ENCODE data around the gene BPIFB4.
"Not testable (repeated sequence)": the region's sequence is repeated elsewhere in the genome, so short reads cannot be mapped to it uniquely, and the experiment has no call there.

The BPIFB4 gene

DNA sequence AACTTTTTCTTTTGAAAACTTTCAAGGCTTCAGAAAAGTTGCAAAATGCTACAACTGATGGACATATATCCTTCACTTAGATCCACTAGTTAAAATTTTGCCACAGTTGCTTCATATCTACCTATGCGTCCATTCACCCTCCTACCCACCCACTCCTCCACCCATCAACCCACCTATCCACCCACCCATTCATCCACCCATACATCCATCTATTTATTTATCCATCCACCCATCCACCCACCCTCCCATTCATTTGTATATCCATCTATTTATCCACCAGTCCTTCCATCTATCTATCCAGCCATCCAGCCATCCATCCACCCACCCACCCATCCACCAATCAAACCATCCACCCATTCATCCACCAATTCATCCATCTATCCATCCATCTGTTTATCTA lies 13.6 kb downstream of the BPIFB4 start:
- H3K9ac ChIP-seq (ENCODE audit: low read length), result no peak overlapping the region
- no peak overlapping the region for H3K27ac ChIP-seq (ENCODE audit: low read length)

DNA sequence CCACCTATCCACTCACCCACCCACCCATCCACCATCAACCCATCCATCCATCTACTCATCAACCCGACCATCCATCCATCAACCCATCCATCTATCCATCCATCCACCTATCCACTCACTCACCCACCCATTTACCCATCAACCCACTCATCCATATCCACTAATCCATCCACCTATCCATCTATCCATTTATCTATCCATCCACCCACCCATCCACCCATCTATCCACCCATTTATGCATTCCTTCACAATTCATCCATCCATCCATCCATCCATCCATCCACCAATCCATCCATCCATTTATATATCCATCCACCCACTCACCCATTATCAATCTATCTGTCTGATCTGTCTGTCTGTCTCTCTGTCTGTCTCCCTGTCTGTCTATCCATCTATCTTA lies 14.1 kb downstream of the BPIFB4 start:
- Histone ChIP-seq H3K27ac (ENCODE audit: low read length) (no peak overlapping the region), H3K4me1 (ENCODE audit: control insufficient read depth, low read depth, low read length) (no peaks in the 10 kb centered on the region), H3K27me3 (ENCODE audit: control insufficient read depth, insufficient read depth, low read length) (no peaks in the 10 kb centered on the region)

More for the DNA sequence above, 13.6 kb downstream of the BPIFB4 start:
- H3K4me1 ChIP-seq (ENCODE audit: control insufficient read depth, low read depth, low read length), result no peaks in the 10 kb centered on the region
- no peak overlapping the region for H3K4me3 ChIP-seq (ENCODE audit: low read length)
- no peaks in the 10 kb centered on the region for H3K36me3 ChIP-seq (ENCODE audit: control insufficient read depth, low read depth, low read length)
- no peaks in the 10 kb centered on the region for H3K9me3 ChIP-seq (ENCODE audit: control insufficient read depth, low read depth, low read length)
- H3K27me3 ChIP-seq (ENCODE audit: control insufficient read depth, insufficient read depth, low read length), result no peaks in the 10 kb centered on the region

DNA sequence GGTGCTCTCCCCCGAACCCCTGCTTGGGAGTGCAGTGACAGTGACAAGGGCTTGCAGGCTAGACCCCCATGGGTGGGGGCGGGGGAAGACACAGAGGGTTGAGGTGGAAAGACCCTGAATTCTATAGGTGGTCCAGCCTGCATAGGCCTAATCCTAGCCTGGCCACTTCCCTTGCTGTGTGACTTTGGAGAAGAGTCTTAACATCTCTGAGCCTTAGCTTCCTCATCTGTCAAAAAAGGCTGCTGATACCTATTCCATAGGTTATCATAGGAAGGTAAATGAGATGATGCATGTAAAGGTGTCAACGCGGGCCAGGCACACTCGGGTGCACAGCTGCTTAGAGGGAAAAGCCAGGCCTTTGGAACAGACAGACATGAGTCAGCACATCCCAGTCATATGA lies 15.8 kb downstream of the BPIFB4 start:
- H3K4me1 ChIP-seq (ENCODE audit: control insufficient read depth, low read depth, low read length), result no peaks in the 10 kb centered on the region
- H3K27ac ChIP-seq (ENCODE audit: low read length), result no peak overlapping the region
- no peak overlapping the region for H3K9ac ChIP-seq (ENCODE audit: low read length)
- no peaks in the 10 kb centered on the region for H3K9me3 ChIP-seq (ENCODE audit: control insufficient read depth, low read depth, low read length)
- H3K27me3 ChIP-seq (ENCODE audit: control insufficient read depth, insufficient read depth, low read length), result no peaks in the 10 kb centered on the region
- H3K4me3 ChIP-seq (ENCODE audit: low read length), result no peak overlapping the region
- no peaks in the 10 kb centered on the region for H3K36me3 ChIP-seq (ENCODE audit: control insufficient read depth, low read depth, low read length)

More for the DNA sequence above, 14.1 kb downstream of the BPIFB4 start:
- Histone ChIP-seq H3K9me3 (ENCODE audit: control insufficient read depth, low read depth, low read length) (no peaks in the 10 kb centered on the region), H3K36me3 (ENCODE audit: control insufficient read depth, low read depth, low read length) (no peaks in the 10 kb centered on the region), H3K4me3 (ENCODE audit: low read length) (no peak overlapping the region), H3K9ac (ENCODE audit: low read length) (no peak overlapping the region)

DNA sequence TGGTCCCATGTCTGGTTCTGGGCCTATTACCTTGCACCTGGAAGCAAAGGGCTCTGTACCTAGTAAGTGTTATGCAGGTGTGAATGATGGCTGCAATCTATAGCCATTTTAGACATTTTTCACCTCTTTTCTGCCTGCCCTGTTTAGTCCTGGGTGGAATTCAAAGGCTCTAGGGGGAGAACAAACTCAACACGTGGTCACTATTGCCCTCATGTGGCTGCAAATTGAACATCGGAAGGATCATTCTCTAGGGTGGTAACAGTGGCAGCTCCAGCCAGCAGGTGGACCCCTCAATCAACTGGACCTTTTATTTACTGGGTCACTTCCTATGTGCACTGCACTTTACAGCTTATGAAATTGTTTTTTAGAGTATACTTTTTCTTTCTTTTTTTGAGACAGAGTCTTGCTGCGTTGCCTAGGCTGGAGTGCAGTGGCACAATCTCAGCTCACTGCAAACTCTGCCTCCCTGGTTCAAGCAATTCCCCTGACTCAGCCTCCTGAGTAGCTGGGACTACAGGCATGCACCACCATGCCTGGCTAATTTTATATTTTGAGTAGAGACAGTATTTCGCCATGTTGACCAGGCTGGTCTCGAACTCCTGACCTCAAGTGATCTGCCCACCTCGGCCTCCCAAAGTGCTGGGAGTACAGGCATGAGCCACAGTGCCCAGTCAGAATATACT lies 16.6 kb downstream of the BPIFB4 start:
- H3K4me1 ChIP-seq (ENCODE audit: control insufficient read depth, low read depth, low read length); H3K27ac ChIP-seq (ENCODE audit: low read length); H3K4me3 ChIP-seq (ENCODE audit: low read length); H3K27me3 ChIP-seq (ENCODE audit: control insufficient read depth, insufficient read depth, low read length); H3K36me3 ChIP-seq (ENCODE audit: control insufficient read depth, low read depth, low read length); H3K9me3 ChIP-seq (ENCODE audit: control insufficient read depth, low read depth, low read length); H3K9ac ChIP-seq (ENCODE audit: low read length): not testable (repeated sequence)

DNA sequence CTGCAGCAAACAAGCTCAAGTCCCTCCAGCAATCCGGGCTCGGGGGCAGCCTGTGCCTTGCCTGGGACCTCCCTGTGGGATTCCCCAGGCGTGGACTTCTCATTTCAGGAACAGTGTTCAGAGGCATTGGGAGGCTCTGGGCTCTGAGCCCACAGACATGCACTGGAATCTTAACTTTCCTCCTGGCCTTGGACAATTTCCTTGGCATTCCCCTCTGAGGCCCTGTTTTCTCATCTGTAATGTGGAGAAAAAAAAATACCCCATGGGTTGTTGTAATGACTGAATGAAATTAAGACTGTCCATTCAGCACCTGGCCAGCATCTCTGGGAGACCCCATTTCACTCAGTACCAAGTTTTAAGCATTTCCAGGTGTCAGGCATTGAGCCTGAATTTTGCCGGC lies 17.6 kb downstream of the BPIFB4 start:
- H3K27ac ChIP-seq (ENCODE audit: low read length), result no peak overlapping the region
- no peaks in the 10 kb centered on the region for H3K27me3 ChIP-seq (ENCODE audit: control insufficient read depth, insufficient read depth, low read length)
- H3K4me1 ChIP-seq (ENCODE audit: control insufficient read depth, low read depth, low read length), result no peaks in the 10 kb centered on the region
- H3K36me3 ChIP-seq (ENCODE audit: control insufficient read depth, low read depth, low read length), result no peaks in the 10 kb centered on the region
- H3K9ac ChIP-seq (ENCODE audit: low read length), result no peak overlapping the region
- H3K9me3 ChIP-seq (ENCODE audit: control insufficient read depth, low read depth, low read length), result no peaks in the 10 kb centered on the region
- H3K4me3 ChIP-seq (ENCODE audit: low read length), result no peak overlapping the region

DNA sequence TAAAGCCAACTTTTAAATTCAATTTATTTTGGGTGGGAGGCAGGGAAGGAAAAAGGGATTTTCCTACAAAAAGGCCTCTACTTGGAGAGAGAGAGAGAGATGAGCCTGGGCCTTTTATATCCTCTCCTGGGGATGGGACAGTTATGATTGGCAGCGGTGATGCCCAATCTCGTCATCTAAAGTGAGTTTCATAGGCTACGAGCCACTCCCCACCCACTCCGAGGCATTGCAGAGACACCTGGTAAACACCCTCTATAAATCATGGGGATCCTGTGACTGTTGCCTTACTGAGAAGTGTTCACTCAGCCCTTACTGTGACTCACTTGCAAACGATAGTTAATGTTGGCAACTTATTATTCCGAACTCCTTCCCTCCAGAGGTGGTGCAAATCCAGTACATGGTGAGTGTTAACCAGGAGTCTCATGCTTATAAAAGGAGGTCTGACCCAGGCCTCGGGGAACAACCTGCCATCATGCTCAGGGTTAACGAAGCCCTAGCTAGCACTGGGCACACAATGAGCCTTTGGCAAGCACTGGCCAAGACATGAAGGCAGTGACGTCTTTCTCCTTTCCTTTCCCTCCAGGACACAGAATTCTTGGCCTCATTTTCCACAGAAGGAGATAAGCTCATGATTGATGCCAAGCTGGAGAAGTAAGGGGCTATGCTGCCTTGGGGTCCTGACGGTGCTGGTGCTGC lies 20.5 kb downstream of the BPIFB4 start:
- Histone ChIP-seq H3K4me1 (ENCODE audit: control insufficient read depth, low read depth, low read length) (peaks cover 9% of the 10 kb centered on the region), H3K27ac (ENCODE audit: low read length) (no peak overlapping the region), H3K27me3 (ENCODE audit: control insufficient read depth, insufficient read depth, low read length) (no peaks in the 10 kb centered on the region), H3K4me3 (ENCODE audit: low read length) (no peak overlapping the region), H3K9me3 (ENCODE audit: control insufficient read depth, low read depth, low read length) (no peaks in the 10 kb centered on the region), H3K36me3 (ENCODE audit: control insufficient read depth, low read depth, low read length) (no peaks in the 10 kb centered on the region), H3K9ac (ENCODE audit: low read length) (no peak overlapping the region)

DNA sequence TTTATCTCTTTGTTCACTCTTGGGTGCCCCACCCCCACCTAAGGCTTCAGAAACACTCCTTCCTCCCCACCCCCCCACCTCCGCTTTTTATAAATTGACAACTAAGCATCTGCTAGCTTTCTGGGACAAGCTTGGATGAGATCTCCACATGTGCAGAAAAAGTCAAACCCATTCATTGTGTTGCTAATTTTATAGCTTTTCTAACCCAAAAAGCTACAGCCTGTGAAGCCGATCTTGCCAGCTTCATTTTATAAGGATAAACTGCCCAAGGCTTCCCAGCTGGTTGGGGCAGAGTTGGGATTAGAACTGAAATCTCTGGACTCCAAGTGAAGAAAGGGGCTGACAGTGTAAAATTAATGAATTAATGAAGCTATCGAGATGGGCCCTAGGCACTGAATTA lies 24.1 kb downstream of the BPIFB4 start:
- H3K27ac ChIP-seq (ENCODE audit: low read length), result no peak overlapping the region
- peaks cover 9% of the 10 kb centered on the region for H3K4me1 ChIP-seq (ENCODE audit: control insufficient read depth, low read depth, low read length)

DNA sequence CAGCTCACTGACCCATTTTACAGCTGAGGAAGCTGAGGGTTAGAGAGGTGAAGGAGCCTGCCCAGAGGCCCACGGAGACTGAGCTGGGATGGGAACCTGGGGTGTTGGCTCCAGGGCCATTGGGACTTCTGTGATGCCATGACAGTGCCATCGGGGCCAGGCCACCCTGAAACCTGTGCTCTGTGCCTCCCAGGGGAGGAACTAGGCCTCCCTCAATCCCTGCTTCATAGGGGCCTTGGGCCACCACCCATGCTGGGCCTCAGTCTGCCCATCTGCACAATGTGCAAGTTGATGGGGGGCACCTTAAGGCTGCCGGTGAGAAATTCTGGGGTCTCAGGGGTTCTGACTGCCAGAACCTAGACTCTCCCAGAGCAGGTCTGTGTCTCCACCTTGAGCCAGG lies 24.9 kb downstream of the BPIFB4 start:
- Histone ChIP-seq H3K4me1 (ENCODE audit: control insufficient read depth, low read depth, low read length) (peaks cover 9% of the 10 kb centered on the region), H3K9ac (ENCODE audit: low read length) (no peak overlapping the region), H3K9me3 (ENCODE audit: control insufficient read depth, low read depth, low read length) (no peaks in the 10 kb centered on the region), H3K36me3 (ENCODE audit: control insufficient read depth, low read depth, low read length) (no peaks in the 10 kb centered on the region), H3K27me3 (ENCODE audit: control insufficient read depth, insufficient read depth, low read length) (no peaks in the 10 kb centered on the region), H3K4me3 (ENCODE audit: low read length) (no peak overlapping the region), H3K27ac (ENCODE audit: low read length) (no peak overlapping the region)

More for the DNA sequence above, 24.1 kb downstream of the BPIFB4 start:
- Histone ChIP-seq H3K27me3 (ENCODE audit: control insufficient read depth, insufficient read depth, low read length) (no peaks in the 10 kb centered on the region), H3K9me3 (ENCODE audit: control insufficient read depth, low read depth, low read length) (no peaks in the 10 kb centered on the region), H3K36me3 (ENCODE audit: control insufficient read depth, low read depth, low read length) (no peaks in the 10 kb centered on the region), H3K9ac (ENCODE audit: low read length) (no peak overlapping the region), H3K4me3 (ENCODE audit: low read length) (no peak overlapping the region)

DNA sequence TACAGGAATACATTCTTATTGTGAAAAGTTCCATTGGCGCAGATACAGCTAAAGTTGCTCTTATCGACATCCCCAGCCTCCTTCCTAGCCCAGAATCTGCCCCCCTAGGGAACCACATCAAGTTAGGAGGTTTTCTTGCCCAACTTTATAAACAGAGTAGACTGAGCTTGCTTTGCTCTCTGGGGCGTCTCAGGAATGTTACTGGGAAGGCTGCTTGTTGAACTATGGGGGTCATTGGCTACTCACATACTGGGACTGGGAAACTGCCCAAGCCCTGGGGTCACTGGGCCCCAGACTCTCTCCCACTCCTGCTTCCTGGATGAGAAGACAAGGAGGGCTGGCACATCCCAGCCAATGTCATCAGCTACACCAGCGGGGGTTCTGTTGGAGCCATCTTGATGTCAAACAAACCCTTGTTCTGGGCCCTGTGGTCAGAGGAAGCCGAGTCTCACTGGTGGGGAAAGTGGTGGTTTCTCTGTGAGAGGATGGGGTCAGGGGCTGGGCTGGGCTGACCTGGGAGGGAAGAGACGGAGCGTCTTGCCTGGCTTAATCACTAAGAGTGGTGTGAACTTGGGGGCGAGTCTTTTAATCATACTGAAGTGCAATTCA lies 26.0 kb downstream of the BPIFB4 start:
- Histone ChIP-seq H3K36me3 (ENCODE audit: control insufficient read depth, low read depth, low read length) (no peaks in the 10 kb centered on the region), H3K27me3 (ENCODE audit: control insufficient read depth, insufficient read depth, low read length) (no peaks in the 10 kb centered on the region), H3K27ac (ENCODE audit: low read length) (no peak overlapping the region), H3K4me1 (ENCODE audit: control insufficient read depth, low read depth, low read length) (peaks cover 9% of the 10 kb centered on the region), H3K9ac (ENCODE audit: low read length) (no peak overlapping the region), H3K4me3 (ENCODE audit: low read length) (no peak overlapping the region), H3K9me3 (ENCODE audit: control insufficient read depth, low read depth, low read length) (no peaks in the 10 kb centered on the region)

DNA sequence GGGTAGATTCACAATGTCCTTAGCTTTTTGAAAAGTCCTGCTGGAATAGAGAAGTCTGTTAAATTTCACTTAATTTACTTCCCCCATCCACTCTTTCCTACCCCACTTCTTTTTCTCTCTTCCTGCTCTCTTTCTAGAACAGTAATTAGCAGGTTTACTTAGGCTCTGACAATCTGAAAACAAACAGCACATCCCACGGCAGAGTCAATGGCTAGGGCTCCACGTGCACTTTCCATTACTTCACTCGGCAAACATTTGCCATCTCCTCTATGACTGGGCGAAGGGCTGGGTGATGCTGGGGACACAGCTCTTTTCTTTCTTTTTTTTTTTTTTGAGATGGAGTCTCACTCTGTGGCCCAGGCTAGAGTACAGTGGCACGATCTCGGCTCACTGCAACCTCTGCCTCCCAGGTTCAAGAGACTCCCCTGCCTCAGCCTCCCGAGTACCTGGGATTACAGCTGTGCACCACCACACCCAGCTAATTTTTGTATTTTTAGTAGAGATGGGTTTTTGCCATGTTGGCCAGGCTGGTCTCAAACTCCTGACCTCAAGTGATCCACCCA lies 26.7 kb downstream of the BPIFB4 start:
- H3K27ac ChIP-seq (ENCODE audit: low read length); H3K9ac ChIP-seq (ENCODE audit: low read length); H3K4me3 ChIP-seq (ENCODE audit: low read length); H3K9me3 ChIP-seq (ENCODE audit: control insufficient read depth, low read depth, low read length); H3K4me1 ChIP-seq (ENCODE audit: control insufficient read depth, low read depth, low read length); H3K27me3 ChIP-seq (ENCODE audit: control insufficient read depth, insufficient read depth, low read length); H3K36me3 ChIP-seq (ENCODE audit: control insufficient read depth, low read depth, low read length): not testable (repeated sequence)

DNA sequence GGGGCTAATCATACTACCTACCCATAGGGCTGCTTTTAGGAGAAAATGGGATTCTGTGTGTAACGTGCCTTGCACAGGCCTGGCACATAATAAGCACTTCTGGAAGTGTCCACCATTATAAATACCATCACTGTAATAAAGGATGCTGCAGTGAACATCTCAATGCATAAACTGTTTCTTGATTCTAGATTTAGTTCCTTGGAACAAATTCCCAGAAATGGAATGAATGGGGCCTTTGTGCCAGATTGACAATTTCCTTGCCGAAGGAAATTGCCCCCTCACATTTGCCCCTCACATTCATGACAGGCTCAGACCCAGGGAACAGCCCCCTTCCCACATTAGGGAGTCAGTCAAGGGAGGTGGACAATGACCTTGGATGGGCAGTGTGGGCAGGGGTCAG lies 29.2 kb downstream of the BPIFB4 start:
- Histone ChIP-seq H3K36me3 (ENCODE audit: control insufficient read depth, low read depth, low read length) (no peaks in the 10 kb centered on the region), H3K27me3 (ENCODE audit: control insufficient read depth, insufficient read depth, low read length) (no peaks in the 10 kb centered on the region), H3K4me3 (ENCODE audit: low read length) (no peak overlapping the region), H3K9ac (ENCODE audit: low read length) (no peak overlapping the region), H3K27ac (ENCODE audit: low read length) (no peak overlapping the region), H3K9me3 (ENCODE audit: control insufficient read depth, low read depth, low read length) (no peaks in the 10 kb centered on the region), H3K4me1 (ENCODE audit: control insufficient read depth, low read depth, low read length) (peaks cover 1% of the 10 kb centered on the region)
